H54 (cell line): ENCODE measurements around the gene NDUFA3.

Experiments used
- DNase-seq: peaks from one replicate; pipeline ENCODE4 v3.0.0; 2011; ENCODE audit warnings: low spot score, mixed read lengths; ENCODE audit not compliant: insufficient read length
- FAIRE-seq: peaks from 3 replicates; lab custom pipeline; 2011; peaks lifted over from hg19 to GRCh38; lab: Jason Lieb, UNC
- POLR2A ChIP-seq: IDR thresholded peaks from 2 replicates; pipeline ENCODE4 v1.6.1; 2011; ENCODE audit warnings: low read depth, mild to moderate bottlenecking, low read length

Gene NDUFA3

GRCh38 chr19:54156490-54156889 lies 53.8 kb downstream of the NDUFA3 start:
- DNase-seq (no peak), FAIRE-seq (no peak)
- no peak for TF ChIP-seq POLR2A

GRCh38 chr19:54156953-54157352 lies 54.3 kb downstream of the NDUFA3 start:
- FAIRE-seq (no peak), DNase-seq (no peak)
- TF ChIP-seq POLR2A, result no peak
